SK-N-SH treated with all-trans-retinoic acid at 6 μM for 48 hours (cell line): ENCODE measurements around the gene WDR91.

ENCODE experiments used
- ATAC-seq: fragments of 200-7000 bp; cut with Tn5 transposase; 3 replicates; pipeline ENCODE4 v1.9.1; 2020; ENCODE audit warnings: mild to moderate bottlenecking, moderate library complexity
- ARNTL ChIP-seq: fragments of 450-650 bp; formaldehyde crosslinking; IDR thresholded peaks from 2 replicates; pipeline ENCODE4 v1.5.0; 2020; ENCODE audit warnings: low read depth, mild to moderate bottlenecking, moderate library complexity, borderline replicate concordance
- BACH2 ChIP-seq: fragments of 250-450 bp; sonication (Bioruptor Pico); IDR thresholded peaks from 2 replicates; pipeline ENCODE4 v1.9.0; 2021; ENCODE audit warnings: mild to moderate bottlenecking, borderline replicate concordance
- ESRRG ChIP-seq: fragments of 250-450 bp; sonication (Bioruptor Pico); IDR thresholded peaks from 2 replicates; pipeline ENCODE4 v1.6.1; 2021; ENCODE audit warnings: mild to moderate bottlenecking
- GLIS3 ChIP-seq: fragments of 250-450 bp; sonication (Bioruptor Pico); IDR thresholded peaks from 2 replicates; pipeline ENCODE4 v1.5.0; 2020; ENCODE audit warnings: mild to moderate bottlenecking, moderate library complexity
- ISL1 ChIP-seq: fragments of 250-450 bp; sonication (Bioruptor Pico); IDR thresholded peaks from 2 replicates; pipeline ENCODE4 v2.1.2; 2022; ENCODE audit warnings: mild to moderate bottlenecking, moderate library complexity
- OSR1 ChIP-seq: fragments of 250-450 bp; sonication (Bioruptor Pico); IDR thresholded peaks from 2 replicates; pipeline ENCODE4 v1.8.0; 2022; ENCODE audit warnings: moderate library complexity, mild to moderate bottlenecking, inconsistent platforms
- PATZ1 ChIP-seq: fragments of 250-450 bp; sonication (Bioruptor Pico); IDR thresholded peaks from 2 replicates; pipeline ENCODE4 v1.8.0; 2020; ENCODE audit warnings: mild to moderate bottlenecking, moderate library complexity, borderline replicate concordance
- POU6F1 ChIP-seq: fragments of 250-450 bp; sonication (Bioruptor Pico); IDR thresholded peaks from 2 replicates; pipeline ENCODE4 v1.8.0; 2021; ENCODE audit warnings: low read depth, mild to moderate bottlenecking, moderate library complexity, borderline replicate concordance
- TOX ChIP-seq: fragments of 250-450 bp; sonication (Bioruptor Pico); IDR thresholded peaks from 2 replicates; pipeline ENCODE4 v1.8.0; 2021; ENCODE audit warnings: mild to moderate bottlenecking, moderate library complexity, borderline replicate concordance
- TSHZ2 ChIP-seq: fragments of 250-450 bp; sonication (Bioruptor Pico); IDR thresholded peaks from 2 replicates; pipeline ENCODE4 v1.5.0; 2020; ENCODE audit warnings: mild to moderate bottlenecking, moderate library complexity
- ZNF70 ChIP-seq: fragments of 450-650 bp; formaldehyde crosslinking; IDR thresholded peaks from 2 replicates; pipeline ENCODE4 v1.5.0; 2020; ENCODE audit warnings: mild to moderate bottlenecking, moderate library complexity
- ZNF8 ChIP-seq: fragments of 450-650 bp; formaldehyde crosslinking; IDR thresholded peaks from 2 replicates; pipeline ENCODE4 v1.5.0; 2020; ENCODE audit warnings: mild to moderate bottlenecking, moderate library complexity
- TF ChIP-seq, protein P1 (sequence below): fragments of 250-450 bp; sonication (Bioruptor Pico); IDR thresholded peaks from 2 replicates; pipeline ENCODE4 v1.5.1; 2020; ENCODE audit warnings: low read depth, mild to moderate bottlenecking, moderate library complexity
- TF ChIP-seq, protein P2 (sequence below): fragments of 250-450 bp; sonication (Bioruptor Pico); IDR thresholded peaks from 2 replicates; pipeline ENCODE4 v1.5.1; 2021; ENCODE audit warnings: mild to moderate bottlenecking, moderate library complexity

The WDR91 gene

DNA sequence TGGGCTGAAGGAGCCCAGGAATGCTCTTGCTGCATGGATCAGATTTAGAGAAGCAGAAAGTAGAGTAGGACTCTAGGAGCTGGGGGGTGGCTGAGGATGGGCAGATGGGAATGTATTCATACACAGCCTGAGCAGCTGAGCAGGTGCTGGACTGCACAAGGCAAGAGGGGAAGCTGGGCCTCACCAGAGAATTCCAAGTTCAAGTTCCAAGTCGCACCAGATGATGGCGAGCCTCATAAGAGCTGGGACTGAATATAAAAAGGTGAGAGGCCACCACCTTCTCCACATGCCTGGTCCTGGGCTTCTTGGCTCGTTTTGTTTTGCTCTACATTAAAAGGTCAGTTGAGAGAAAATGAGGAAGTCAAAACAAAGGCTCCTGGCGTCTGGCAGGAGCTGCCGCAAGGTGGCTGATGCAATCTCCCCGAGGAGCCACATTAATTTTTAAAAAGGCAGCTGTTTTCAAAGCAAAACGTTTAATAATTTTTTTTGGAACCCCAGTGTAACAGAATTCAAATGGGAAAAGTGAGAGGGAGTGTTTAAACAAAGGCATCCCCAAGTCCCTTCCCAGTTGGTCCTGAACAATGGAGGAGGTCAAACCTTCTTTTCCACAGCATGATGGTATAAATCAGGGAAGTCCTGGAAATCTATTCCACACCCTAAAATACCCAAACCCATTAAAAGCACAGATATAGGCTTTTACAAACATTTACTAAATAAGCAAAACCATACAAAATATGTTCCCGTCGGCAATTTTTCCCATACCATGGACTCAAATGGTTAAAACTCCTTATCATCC lies 50.3 kb downstream of the WDR91 start:
- no peak for ATAC-seq
- no peak for TF ChIP-seq OSR1 (CRISPR knock-in tag)
- TF ChIP-seq TOX (CRISPR knock-in tag), result no peak
- TF ChIP-seq PATZ1 (CRISPR knock-in tag), result no peak

- TF ChIP-seq GLIS3 (no peak), ISL1 (CRISPR knock-in tag) (no peak), PATZ1 (CRISPR knock-in tag) (no peak), OSR1 (CRISPR knock-in tag) (no peak), ZNF70 (CRISPR knock-in tag) (no peak), ZNF8 (CRISPR knock-in tag) (no peak), ARNTL (CRISPR knock-in tag) (no peak)
- TF ChIP-seq, protein P1, sequence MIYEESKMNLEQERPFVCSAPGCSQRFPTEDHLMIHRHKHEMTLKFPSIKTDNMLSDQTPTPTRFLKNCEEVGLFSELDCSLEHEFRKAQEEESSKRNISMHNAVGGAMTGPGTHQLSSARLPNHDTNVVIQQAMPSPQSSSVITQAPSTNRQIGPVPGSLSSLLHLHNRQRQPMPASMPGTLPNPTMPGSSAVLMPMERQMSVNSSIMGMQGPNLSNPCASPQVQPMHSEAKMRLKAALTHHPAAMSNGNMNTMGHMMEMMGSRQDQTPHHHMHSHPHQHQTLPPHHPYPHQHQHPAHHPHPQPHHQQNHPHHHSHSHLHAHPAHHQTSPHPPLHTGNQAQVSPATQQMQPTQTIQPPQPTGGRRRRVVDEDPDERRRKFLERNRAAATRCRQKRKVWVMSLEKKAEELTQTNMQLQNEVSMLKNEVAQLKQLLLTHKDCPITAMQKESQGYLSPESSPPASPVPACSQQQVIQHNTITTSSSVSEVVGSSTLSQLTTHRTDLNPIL (CRISPR knock-in tag), result no peak
- peak; percentile 9 for ATAC-seq
Observed at GRCh38 chr7:135160098-135160857, 51.0 kb downstream of the WDR91 start.

DNA sequence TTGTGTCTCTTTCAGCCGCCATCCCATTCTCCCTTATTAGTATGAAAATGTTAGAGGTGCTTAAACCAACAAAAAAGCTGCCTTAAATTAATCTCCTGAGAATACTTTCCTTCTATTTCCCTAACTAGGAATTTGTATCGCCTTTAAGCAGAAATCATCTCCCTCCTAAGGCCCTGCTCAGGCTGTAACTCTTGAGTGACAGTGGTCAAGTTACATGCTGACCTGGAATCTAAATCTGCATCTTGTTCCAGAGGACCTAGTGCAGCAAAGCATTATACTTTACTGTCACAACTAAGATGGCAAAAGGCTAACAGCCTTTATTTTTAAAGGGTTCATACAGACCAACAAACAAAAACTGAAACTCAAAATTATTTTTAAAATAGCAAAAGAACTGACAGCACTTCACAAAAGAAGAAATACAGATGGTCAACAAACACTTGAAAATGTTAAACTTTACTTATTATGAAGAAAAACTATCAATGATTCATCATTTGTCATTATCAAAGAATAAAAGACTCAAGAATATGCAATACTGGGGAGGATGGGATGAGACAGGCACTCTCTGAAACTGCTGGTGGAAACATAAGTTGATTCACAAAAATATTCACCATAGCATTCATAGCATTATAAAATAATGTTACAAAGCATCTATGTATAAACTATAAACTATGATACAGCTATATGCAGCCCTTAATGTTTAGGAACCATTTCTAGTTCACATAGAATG lies 51.8 kb downstream of the WDR91 start:
- ATAC-seq, result no peak
- TF ChIP-seq, protein P2, sequence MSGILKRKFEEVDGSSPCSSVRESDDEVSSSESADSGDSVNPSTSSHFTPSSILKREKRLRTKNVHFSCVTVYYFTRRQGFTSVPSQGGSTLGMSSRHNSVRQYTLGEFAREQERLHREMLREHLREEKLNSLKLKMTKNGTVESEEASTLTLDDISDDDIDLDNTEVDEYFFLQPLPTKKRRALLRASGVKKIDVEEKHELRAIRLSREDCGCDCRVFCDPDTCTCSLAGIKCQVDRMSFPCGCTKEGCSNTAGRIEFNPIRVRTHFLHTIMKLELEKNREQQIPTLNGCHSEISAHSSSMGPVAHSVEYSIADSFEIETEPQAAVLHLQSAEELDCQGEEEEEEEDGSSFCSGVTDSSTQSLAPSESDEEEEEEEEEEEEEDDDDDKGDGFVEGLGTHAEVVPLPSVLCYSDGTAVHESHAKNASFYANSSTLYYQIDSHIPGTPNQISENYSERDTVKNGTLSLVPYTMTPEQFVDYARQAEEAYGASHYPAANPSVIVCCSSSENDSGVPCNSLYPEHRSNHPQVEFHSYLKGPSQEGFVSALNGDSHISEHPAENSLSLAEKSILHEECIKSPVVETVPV (CRISPR knock-in tag), result no peak
- TF ChIP-seq GLIS3 (no peak), ZNF70 (CRISPR knock-in tag) (no peak), TSHZ2 (CRISPR knock-in tag) (no peak), BACH2 (CRISPR knock-in tag) (no peak), ESRRG (no peak), POU6F1 (CRISPR knock-in tag) (no peak)
